NCI-H1417 treated with DMSO at 0.1 percent for 48 hours (cell line): ENCODE data around the gene KLK12.
"Not testable (repeated sequence)": the region's sequence is repeated elsewhere in the genome, so short reads cannot be mapped to it uniquely, and the experiment has no call there.

Experiments
- DNase-seq: peaks from one replicate; lab custom pipeline; 2025; lab: John Stamatoyannopoulos, UW

KLK12 gene

GRCh38 chr19:51015691-51016267, 19.0 kb downstream of the KLK12 start:
- DNase-seq = no peak

GRCh38 chr19:51014242-51014641, 20.6 kb downstream of the KLK12 start:
- DNase-seq = no peak

DNA sequence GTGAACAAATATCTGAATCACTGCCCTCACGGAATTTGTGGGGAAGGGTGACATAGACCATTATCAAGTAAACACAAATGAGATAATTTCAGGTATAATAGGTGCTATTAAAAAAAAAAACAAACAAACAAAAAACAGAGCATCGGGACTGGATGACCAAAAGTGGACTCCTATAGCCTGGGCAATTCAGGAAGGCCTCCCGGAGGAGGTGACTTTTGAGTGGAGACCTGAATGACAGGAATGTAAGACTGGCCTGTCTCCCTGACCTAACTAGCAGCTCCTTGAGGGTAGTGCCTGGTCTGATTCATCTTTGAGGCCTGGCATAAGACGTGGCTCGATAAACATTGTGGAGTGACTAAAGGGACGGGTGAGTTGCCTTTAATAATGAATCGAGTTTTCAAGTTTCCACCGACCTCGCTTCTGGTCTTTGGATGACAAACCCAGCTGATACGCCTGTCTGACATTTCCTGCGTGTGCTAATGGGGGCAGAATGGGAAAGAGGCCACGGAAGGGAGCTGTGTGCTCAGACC, 22.1 kb downstream of the KLK12 start:
- DNase-seq = no peak

DNA sequence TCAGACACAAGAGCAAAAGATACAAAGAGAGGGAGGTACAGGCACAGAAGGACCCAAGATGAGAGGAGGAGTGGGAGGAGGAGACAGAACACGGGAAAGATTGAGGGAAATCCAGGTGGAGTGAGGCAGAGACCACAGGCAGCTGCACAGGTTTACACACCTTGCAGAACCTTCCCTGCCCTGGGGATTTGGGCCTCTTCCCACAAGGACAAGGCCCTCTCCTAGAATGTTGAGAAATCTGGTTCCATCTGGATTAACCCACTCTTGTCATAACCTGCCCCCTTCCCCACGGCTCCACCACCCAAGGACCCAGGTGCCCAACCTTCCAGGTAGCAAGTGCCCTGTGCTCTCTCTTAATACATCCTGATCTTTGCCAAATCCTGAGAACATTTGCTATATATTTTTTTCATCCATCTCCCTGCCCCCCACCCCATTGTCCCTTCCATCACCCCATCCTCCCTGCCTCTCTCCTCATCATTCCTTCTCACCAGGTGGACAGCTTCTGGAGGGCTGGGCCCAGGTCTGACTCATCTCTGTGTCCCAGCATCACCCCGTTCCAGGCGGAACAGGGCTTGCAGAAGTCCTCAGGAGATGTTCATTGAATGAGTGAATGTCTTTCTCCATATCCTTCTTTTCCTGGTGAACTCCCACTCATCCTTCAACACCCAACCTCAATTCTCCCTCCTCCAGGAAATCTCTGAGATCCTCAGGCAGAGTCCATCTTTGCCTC, 24.6 kb downstream of the KLK12 start:
- no peak for DNase-seq

DNA sequence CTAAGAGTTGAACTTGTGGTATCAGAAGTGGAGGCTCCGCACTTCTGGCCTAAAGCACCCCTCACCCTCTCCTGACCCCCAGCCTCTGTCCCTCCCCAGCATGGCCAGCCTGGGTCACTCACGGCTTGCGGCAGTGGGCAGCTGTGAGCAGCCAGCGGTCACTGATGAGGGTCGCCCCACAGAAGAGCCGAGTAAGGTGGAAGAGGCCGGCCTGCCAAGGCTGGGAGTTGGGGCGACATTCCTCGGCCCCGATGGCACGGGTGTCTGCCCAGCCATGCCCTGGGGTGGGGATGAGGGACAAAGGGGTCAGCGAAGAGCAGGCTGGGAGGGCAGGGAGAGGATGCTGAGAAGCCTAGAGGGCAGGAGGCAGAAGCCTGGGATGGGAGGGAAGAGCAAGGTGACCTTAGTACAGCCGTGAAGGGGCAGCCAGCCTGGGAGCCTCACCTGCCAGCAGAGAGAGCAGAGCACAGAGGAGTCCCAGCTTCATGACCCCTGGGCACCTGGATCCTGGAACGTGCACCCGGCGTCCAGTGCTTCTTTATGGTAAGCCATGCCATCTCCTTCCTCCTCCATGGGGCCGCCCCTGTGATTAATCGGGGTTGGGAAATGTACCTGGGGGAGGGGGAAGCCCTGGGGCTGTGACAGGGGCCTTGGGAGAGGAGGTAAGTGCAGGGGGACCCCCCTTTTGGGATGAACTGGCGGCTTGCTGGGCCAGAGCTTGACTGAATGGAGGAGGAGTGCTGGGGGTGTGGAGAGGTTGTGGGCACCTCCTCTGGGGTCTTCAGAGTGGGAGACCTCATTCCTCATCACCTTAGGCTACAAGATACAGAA, 25.5 kb downstream of the KLK12 start:
- DNase-seq = no peak

DNA sequence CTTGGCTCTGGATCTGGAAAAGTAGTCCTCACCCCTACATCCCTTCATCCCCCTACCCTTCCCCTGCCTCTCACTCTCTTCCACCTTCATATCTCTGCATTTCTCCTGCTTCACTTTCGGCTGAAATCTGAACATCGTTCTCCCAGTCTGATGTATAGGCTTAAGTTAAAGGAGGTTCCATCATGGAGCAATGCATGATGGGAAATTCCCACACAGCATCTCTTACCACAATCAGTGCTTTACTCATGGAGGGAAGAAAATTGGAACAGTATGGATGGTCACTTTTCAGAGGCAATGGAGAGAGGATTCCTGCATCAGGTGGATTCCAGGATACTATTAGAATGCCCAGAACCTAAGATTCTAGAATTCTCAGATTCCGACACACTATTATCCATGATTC, 27.3 kb downstream of the KLK12 start:
- DNase-seq = no peak

- no peak for DNase-seq
These were observed 28.4 kb downstream of the KLK12 start for GRCh38 chr19:51006406-51006805.

DNA sequence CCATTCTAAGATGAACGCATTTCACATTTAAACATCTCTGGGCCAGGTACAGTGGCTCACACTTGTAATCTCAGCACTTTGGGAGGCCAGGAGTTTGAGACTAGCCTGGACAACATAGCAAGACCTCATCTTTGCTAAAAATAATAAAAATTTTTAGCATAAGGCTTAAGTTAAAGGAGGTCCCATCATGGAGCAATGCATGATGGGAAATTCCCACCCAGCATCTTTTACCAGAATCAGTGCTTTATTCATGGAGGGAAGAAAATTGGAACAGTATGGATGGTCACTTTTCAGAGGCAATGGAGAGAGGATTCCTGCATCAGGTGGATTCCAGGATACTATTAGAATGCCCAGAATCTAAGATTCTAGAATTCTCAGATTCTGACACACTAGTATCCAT, 29.6 kb downstream of the KLK12 start:
- no peak for DNase-seq

DNA sequence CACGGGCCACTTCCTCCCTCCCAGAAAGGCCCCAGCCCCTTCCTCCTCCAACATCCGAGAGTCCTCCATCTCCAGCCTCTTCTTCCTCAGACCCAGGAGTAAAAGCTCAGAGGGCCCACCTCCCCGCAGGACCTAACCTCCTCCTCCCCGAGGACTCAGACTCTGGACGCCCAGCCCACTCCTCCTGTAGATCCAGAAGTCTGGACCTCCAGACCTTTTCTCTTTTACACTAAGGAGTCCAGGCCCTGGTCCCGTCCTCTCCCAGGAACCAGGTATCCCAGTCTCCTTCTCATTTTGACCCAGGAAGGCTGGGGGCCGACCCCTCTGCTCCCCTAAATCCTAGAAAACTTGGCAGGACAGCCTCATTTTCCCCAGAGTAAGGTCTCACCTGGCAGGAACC, 31.5 kb downstream of the KLK12 start:
- DNase-seq = no peak

- no peak for DNase-seq
These were observed 32.1 kb downstream of the KLK12 start for GRCh38 chr19:51002542-51003311.

GRCh38 chr19:51002089-51002532, 32.7 kb downstream of the KLK12 start:
- DNase-seq = no peak

DNA sequence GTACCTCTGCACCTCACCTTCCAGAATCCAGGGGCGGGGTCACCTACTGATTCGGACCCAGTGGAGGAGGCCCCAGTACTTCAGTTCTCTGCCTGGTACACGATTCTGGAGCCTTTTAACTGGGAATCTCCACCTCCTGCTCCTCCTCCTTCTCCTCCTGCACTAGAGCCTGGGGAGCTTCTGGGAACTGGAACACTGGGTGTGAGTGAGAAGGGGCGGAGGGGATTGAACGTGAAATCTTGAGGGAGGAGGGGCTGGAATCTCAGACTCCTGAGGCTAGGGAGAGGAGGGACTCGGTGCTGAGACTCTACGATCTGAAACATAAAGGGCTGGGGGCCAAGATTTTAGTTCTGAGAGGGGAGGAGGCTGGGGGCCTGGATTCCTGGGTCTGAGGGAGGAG, 33.3 kb downstream of the KLK12 start, which contains the start of gene KLK8:
Gene KLK8 (minus strand): TSS at position 90 of the 400 bp plus-strand sequence. CDS start 437 bp downstream, outside the sequence.
- DNase-seq = no peak

GRCh38 chr19:51000981-51001380, 33.8 kb downstream of the KLK12 start:
- DNase-seq = no peak

DNA sequence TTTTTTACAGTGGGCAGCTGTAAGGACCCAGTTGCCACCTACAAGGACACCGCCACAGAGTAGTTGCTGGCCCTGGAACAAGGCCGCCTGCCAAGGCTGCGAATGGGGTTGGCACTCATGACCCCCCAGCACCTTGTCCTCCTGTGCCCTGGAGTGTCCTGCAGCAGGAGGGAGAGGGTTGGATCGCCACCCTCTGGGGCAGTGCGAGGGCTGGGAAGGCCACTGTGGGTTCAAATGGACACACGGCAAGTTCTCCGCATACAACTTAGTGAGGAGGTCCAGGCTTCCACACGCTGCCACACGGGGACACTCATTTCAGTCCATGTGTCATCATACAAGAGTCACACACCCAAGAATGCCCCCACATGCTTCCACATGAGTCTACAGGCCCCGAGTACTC, 34.4 kb downstream of the KLK12 start:
- no peak for DNase-seq

- DNase-seq = no peak
These were observed 36.1 kb downstream of the KLK12 start for GRCh38 chr19:50998686-50999085.

- no peak for DNase-seq
These were observed 36.7 kb downstream of the KLK12 start for GRCh38 chr19:50998061-50998460.

DNA sequence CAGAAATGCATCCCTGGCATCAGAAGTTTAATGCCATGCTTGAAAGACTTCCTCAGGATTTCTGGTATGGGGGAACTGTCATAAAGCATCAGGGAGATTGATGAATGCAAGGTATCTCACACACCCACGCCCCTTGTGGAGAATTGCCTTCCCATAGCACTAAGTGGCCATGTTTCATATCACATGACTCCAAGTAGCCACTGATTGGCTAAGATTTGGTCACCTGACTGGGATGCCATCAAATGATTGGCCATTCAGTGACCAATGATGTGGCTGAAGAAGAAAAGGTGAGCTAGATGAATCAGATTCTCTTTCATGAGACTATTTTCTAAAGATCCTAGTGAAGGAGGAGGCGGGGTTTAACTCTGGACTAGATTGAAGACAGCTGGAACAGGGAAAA, 40.7 kb downstream of the KLK12 start:
- no peak for DNase-seq

DNA sequence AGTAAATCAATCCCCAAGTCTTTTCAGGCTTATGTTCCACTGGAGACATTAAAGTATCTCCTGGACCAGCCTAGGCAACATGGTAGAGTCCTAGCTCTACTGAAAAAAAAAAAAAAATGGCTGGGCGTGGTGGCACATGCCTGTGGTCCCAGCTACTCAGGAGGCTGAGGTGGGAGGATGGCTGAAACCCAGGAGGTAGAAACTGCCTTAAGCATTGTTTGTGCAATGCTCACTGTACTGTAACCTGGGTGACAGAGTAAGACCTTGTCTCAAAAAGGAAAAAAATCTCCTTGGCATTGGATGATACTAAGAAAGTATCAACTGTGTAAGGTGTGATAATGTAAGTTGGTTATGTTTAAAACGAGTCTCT, 42.2 kb downstream of the KLK12 start:
- no peak for DNase-seq

DNA sequence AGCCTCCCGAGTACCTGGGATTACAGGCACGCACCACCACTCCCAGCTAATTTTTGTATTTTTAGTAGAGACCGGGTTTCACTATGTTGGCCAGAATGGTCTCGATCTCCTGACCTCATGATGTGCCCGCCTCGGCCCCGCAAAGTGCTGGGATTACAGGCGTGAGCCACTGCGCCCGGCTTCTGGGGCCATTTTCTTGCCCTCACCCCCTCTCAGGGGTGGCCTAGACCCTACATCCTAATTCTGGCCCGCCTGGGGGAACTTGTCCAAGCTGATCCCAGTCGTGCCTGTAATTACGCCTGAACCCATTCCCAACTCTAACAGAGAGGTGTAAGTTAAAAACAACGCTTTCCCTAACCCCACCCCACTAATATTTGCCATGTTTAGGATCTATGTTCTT, 50.4 kb downstream of the KLK12 start:
- not testable (repeated sequence) for DNase-seq

DNA sequence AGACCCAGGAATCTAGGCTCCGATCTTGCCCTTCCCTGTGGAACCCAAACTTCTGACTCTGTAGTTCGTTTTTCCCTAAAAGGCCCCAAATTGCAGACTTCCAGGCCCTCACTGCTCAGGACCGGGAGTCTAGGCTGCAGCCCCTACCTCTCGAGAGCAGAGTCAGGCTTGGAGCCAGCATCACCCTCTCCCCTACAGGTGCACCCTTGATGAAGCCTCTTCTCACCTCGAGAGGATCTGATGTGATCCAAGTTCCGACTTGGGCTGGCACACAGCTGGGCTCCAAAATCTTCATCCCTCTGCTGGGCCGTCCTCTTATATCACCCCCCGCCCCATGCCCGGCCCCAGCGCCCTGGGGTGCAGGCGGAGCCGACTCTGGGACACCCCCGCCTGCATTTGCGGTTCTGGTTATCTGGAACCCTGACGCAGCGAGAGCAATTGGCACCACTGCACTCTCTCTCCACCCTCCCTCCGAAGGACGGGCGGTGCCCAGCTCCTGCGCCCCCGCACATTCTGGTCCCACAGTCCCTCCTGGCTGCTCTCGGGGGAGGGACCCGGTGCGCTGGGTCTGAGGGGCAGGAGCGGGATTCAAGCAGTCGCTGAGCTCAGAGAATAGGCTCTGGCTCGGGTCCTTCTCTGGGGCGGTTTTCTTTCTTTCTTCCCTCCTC, 51.0 kb downstream of the KLK12 start, which contains the start of gene KLK7:
Gene KLK7 (minus strand): TSS at position 293 of the 668 bp plus-strand sequence. CDS start 1,518 bp downstream, outside the sequence.
- no peak for DNase-seq

GRCh38 chr19:50982186-50982585, 52.6 kb downstream of the KLK12 start:
- no peak for DNase-seq
